ENCODE measurements around the gene PHETA2.
"Not testable (repeated sequence)": the region's sequence is repeated elsewhere in the genome, so short reads cannot be mapped to it uniquely, and the experiment has no call there.

PHETA2 gene

DNA sequence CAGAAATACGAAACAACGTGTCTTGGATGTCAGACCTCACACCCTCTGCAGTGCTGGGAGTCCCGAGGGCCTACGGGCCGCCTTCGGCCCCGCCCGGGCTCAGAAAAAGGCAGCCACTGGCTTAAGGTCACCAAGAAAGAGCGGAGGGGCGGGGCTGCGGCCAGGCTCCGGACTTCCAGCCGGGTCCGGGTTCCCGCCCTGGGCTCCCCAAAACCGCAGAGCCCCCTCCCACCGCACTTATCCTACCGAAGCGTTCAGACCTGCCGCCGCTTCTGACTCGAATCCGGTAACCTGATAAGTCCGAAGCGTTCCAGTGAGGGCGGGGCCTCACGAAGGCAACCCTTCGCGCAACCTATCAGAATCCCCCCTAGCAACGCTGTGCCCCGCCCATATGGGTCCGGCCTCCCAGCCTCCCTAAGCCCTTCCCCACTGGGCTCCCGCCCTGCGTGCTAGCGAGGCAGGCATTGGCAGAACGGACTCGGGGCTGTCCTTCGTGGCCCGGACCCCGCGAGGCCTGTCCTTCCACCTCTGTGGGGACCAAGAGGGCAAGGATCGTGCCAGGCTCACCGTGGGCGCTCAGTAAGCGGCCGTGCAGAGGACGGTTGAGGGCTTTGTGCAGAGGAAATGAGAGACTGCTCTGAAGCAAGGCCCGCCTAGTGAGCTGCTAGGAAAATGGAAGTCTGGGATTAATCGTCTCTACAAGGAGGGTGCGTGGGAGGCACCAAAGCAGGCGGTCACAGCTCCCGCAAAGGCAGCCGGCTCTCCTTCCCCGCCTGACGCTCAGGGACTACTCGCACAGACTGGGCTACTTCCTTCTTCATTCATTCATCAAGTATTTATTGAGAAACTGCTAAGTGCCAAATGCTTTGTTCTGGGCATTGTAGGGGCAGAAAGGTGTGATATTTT, 3.3 kb upstream of the PHETA2 start, which contains the start of gene NAGA:
NAGA (minus strand) TSS at position 296 of the 906 bp plus-strand sequence. CDS start 515 bp downstream, outside the sequence.
- DNase-seq = peak; percentile 98

DNA sequence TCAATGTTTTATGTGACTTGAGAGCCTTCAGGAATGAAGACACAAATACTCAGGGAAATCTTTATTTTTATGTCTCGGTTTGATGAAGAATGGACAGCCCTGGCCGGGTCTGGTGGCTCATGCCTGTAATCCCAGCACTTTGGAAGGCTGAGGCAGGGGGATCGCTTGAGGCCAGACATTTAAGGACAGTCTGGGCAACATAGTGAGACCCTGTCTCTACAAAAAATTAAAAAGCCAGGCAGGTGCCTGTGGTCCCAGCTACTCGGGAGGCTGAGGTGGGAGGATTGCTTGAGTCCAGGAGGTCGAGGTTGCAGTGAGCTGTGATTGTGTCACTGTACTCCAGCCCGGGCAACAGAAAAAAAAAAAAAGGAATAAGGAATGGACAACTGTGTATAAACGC, 2.5 kb upstream of the PHETA2 start:
- DNase-seq = not testable (repeated sequence)

DNA sequence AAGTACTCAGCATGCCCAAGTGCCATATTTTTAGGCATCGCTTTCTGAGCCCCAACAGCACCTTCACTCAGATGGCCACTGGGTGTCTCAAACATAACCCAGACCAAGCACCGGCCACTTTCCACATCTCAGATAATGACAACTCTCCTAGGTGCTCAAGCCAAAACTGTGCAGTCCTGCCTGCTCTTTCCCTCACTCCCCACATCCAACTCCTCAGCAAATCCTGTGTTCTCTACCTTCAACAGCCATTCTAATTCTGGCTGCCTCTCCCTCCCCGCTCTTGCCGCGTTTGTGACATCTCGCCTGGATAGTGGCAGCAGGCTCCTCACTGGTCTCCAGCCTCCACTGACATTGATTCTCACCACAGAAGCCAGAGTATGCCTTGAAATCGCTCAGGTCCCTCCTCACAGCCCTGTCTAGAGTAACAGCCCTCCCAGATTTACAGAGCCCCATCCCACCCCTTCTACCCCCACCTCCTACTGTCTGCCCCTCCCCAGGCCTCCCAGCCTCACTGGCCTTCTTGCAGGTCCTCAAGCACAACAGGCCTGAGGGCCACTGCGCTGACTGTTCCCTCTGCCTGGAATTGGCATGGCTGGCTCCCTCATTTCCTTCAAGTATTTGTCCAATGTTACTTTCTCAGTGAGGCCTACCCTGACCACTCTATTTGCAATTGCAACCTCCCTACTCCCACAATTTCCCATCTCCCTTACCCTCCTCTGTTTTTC, 1.3 kb upstream of the PHETA2 start:
- DNase-seq = no peak

DNA sequence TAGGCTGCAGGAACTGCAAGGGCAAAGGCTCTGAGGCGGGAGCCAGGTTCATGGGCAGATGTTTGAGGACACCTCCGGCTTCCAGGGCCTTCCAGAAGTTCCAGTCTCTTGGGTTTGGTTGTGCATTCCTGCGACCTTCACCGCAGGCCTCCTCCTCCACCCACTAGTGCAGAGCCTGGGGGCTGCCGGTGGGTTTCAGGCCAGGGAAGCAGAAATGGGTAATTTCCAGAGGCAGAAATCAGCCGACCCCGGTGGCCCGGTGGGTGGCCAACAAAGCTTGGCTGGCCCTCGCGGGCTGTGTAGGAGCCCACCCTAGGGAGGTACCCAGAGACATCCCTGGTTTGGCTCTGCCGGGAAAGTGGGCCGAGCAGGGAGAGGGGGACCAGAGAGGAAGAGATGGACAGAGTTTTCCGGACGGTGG, 417 bp upstream of the PHETA2 start:
- DNase-seq = no peak

DNA sequence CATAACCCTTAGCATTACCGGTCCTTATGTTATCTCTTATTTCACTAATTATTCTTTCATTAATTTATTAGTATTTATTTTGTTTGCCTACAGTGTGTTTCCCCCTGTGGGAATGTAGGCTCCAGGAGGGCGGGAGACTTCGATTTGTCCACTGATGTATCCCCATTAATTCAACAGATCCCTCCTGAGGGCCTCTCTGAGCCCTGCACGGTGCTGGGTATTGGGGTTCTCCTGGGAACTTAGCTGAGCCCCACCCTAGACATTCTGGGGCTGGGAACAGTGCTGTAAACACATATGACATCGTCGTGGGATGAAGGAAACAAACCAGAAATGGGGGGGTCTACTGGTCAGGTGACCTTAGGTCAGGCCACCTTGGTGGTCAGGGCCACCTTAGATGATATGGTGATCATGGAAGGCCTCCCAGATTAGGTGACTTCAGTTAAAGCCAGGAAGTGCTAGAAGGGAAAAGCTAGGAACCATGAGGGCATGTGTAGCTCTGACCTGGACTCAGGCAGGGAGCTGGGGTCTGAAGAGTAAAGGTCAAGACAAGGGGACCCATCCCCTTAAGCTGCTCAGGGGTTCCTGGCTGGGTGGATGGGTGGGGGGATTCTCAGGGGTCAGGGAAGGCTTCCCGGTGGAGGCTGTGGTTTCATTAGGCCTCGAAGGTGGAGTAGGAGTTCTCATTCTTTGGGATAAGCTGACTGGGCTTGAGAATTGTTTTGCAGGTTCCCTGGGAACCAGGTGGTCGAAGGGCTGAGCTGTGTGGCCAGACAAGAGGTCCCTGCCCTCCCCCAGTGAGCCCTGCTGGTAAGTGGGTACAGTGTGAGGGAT, 1.0 kb downstream of the PHETA2 start:
- DNase-seq = no peak

DNA sequence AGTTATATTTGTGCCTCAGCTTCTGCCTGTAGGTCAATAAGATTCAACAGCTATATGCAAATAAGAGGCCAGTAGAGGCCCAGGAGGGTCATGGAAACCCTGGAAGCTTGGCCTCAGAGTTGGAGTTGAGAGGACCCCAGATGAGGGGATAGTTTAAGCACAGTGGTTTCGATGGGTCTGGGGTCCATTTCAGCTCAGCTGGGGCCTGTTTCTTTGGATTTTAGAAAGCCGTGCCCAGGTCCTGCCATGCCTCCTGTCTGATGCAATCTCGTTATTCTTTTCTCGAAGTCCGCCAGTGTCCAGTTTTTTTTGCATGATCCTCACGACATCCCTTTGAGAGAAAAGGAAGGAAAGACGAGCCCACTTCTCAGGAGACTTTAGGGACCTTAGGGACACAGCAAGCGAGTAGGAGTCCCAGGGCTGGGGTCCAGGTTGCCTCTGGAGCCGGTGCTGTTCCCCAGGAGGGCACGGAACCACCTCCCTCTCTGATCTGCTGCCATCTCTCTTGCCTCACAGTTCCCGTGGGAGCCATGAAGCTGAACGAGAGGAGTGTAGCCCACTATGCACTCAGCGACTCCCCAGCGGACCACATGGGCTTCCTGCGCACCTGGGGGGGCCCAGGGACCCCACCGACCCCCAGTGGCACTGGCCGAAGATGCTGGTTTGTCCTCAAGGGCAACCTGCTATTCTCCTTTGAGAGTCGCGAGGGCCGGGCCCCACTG, 2.9 kb downstream of the PHETA2 start:
- DNase-seq = no peak

DNA sequence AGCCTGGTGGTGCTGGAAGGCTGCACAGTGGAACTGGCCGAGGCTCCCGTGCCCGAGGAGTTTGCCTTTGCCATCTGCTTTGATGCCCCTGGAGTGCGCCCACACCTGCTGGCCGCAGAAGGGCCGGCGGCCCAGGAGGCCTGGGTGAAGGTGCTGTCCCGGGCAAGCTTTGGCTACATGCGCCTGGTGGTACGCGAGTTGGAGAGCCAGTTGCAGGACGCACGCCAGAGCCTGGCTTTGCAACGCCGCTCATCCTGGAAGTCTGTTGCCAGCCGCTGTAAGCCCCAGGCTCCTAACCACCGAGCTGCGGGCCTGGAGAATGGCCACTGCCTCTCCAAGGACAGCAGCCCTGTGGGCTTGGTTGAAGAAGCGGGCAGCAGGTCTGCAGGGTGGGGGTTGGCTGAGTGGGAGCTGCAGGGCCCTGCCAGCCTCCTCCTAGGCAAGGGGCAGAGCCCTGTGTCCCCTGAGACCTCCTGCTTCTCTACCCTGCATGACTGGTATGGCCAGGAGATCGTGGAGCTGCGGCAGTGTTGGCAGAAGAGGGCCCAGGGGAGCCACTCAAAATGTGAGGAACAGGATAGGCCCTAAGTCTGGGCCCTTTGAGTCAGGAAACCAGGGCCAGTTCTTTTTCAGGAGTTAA, 3.6 kb downstream of the PHETA2 start:
- no peak for DNase-seq

DNA sequence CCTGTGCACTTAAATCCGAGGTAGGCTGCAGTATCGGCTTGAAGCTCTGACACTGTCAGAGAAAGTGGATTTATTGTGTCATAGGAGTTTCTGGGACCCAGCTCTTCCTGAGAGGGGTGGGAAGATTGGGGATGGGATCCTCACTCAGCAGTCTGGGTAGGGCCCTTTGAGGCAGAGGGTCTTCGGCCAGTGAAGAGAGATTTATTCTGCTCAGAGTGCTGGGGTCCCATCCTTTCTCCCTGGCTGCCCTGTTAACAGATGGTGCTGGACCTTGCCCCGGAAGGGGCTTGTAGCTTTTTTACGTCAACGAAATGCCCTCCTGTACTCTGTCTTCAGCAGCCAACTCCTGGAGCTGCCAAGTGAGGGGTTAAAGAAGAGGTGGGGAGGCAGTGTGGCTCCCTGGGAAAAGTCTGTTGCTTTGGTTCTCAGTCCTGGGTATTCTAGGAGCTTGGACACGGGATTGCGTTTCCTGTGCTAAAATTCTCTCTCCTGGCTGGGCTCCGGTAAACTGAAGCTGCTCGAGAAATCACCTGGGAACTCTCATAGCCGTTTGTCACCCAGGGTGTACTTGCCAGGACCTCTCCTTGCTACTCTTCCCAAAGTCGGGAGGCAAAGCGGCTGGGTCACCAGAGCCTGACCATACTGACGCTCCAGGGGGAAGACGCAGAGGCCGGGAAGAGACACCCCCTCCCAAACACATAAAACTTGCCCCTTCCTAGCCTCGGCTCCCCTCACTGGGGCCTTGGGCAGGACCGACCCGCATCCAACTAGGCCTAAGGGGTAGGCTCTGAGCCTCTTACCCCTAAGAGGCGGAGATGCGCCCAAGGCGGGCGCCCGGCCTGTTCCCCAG, 4.6 kb downstream of the PHETA2 start:
- DNase-seq = no peak

DNA sequence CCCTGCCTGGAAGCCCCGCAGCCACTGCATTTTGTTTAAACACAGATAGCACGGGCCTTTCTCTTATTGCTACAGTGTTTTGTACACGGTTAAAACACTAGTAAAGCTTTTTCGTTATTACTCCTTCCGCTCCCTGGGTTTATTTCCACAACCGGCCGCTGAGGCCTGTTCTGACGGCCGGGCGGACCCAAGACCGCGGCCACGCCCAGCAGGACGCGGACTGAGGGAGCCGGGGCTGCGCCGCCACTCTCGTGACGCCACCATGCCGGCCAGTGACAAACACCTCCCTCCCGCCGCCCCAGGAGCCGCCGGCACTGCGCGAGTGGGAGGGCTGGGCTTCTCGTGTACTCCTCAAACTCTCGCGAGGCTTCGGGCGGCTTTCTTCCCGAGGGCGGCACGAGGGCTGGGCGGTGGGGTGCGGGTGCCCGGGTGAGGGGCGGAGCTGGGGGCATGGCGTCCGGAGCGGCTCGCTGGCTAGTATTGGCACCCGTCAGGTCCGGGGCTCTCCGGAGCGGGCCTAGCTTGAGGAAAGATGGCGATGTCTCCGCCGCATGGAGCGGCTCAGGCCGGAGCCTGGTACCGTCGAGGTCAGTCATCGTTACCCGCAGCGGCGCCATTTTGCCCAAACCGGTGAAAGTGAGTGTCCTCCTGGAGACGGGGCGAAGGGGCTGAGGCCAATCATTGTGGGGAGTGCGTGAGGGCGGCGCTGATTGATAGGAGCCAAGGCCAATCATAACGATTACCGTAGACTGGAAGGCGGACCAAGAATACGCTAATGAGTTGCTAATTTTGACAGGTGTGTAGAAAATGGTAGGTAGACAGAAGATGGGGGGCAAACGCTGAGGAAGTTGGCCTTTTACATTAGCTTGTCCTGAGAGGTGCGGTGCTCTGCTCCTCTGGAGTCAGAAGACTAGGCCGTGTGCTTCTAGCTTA, 5.5 kb downstream of the PHETA2 start, which contains the start of gene SMDT1:
SMDT1 (plus strand) TSS at position 382 of the 933 bp plus-strand sequence; CDS start at position 451, 69 bp downstream.
- peak; percentile 98 for DNase-seq

DNA sequence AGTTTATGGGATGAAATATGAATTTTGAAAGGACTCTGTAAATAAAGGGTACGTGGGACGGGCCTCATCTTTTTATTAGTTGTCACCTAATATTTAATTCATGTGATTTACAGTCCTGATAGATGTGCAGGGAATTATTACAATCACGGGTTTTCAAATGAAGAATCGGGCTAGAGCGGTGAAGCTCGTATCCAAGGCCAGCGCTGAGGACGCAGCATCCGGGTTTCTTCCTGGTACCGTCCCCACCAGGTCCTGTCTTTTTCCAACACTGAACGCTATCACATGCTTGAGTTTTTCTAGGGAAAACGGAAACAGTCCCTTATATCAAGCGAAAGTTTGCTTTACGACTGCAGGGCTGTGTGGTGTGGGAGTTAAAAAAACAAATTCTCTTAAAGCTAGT, 6.2 kb downstream of the PHETA2 start:
- peak; percentile 38 for DNase-seq

DNA sequence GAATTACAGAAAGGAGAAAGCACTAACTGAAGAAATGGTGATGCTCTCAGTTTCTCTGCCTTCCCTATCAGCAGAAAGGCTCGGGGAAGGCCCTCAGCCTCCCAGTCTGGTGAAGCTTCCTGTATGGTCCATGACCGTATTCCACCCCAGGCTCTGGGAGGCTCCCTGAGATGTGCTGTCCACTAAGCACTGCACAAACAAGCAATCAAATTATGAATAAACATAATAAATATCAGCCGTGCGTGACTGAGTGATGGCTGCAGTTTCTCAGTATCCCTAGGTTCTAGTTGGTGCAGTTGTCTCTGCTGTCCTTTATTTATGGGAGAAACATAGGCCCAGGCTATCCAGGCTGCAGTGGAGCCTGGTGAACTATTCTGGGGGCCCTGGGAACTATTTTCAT, 9.1 kb downstream of the PHETA2 start:
- no peak for DNase-seq

DNA sequence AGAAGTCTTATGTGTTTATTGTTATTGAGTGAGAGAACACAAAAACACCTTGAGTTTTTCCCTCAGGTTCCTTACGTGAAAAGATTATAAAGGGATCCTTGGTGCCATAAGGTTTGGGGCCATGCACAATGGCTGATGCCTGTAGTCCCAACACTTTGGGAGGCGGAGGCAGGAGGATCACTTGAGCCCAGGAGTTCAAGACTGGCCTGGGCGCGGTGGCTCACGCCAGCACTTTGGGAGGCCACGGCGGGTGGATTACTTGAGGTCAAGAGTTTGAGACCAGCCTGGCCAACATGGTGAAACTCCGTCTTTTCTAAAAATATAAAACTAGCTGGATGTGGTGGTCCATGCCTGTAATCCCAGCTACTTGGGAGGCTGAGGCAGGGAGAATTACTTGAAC, 10.8 kb downstream of the PHETA2 start:
- no peak for DNase-seq

DNA sequence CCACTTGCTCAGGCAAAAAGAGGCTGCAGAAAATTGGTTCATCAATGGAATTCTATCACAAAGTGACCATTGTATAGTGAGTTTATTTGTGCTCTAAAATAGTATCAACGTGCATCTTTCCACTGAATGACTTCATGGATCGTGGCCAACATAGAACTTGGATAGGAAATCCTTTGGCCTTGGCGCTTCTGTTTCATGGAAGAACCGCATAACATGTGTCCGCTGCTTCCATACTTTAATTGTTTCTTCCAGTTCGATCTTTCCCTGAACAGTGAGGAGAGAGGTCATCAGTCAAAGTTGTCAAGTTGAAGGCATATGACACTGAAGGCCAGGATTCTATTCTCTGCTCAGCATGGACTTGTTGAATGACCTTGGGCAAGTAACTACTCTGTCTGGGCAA, 12.0 kb downstream of the PHETA2 start:
- DNase-seq = no peak

DNA sequence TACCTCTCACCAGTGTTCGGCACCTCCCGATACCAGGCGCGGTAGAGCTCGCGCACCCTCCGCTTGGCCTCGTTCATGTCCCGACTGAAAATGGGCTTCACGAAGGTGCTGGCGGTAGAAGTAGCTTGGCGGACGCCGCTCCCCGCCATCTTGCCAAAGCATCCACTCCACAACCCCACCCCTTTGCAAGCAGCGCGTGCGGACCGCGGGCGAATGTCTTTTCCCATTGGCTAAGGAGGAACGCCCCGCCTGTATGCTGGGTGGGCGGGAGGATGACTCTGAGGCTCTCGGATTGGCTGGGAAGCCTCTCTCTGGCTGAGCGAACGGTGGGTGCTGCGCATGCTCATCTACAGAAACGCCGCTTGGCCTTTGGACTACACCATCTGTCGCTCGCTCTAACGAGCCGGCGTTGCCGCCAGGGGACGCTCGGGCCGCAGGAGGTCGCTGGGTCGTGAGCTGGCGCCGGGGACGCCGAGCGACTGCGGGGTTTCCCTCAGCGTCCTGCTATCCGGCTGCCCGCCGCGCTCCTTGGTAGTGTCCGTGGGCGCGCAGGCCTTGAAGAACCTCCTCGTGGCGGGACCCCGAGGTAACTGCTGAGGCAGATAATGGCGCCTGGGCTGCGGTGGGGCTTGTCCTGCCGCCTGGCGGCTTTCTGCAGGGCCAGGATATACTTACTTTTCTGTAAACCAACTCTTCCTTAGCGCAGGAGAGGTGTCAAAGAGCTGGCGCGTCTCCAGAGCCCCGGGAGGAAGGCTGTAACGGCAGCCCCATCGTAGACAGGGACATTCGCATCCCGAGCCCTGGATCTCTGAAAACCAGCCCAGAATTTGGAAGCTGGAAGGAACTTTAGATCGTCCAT, 16.8 kb downstream of the PHETA2 start, which contains the start of gene NDUFA6:
NDUFA6 (minus strand) TSS at position 177 of the 859 bp plus-strand sequence; CDS start at position 149, 28 bp downstream.
- DNase-seq = peak; percentile 99

DNA sequence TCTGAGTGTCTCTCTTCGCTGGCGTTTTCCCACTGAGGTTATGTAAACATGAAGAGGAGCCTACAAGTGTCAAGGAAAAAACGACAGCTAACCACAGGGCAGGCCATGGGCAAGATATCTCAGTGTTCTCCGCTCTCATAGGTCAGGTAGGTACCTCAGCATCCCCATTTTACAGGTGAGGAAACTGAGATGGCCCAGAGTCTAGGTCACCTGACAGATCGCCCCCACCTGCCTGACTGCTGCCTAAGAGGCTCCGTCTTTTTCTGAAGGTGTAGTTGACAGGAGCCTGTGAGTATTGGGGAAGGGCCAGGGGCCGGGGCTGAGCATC, 17.4 kb downstream of the PHETA2 start:
- DNase-seq = no peak

DNA sequence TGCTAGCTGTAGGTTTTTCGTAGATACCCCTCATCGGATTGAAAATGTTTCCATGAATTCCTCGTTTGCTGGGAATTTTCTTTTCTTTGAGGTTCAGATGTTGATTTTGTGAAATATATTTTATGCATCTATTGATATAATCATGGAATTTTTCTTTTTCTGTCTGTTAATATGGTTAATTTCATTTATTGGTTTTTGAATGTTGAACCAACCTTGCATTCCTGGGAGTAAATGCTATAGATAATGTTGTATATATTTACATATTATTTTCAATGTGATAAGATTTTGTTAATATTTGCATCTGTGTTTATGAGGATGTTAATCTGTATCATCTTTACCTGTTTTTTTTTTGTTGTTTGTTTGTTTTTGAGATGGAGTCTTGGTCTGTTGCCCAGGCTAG, 27.2 kb downstream of the PHETA2 start:
- no peak for DNase-seq

DNA sequence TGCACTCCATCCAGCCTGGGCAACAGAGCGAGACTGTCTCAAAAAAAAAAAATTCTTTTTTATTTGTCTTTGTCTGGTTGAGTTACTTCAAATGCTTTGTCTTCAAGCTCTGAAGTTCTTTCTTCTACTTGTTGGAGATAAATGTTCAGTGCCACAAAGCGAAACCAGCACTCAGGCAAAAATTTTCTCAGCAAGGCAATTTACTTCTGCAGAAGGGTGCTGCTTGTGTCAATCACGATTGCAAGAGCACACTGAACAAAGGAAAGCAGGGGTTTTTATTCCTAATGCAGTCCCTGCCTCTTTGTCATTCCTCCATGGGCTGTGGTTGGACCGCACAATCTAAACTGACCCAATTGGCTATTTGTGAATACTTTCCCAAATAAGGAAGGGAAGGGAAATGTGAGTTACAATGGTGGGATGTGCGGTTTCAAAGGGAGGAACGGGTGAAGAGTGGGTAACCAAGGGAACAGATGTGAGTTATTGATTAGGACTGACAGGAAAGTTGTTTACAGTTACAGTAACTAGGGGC, 30.3 kb downstream of the PHETA2 start:
- DNase-seq = not testable (repeated sequence)

DNA sequence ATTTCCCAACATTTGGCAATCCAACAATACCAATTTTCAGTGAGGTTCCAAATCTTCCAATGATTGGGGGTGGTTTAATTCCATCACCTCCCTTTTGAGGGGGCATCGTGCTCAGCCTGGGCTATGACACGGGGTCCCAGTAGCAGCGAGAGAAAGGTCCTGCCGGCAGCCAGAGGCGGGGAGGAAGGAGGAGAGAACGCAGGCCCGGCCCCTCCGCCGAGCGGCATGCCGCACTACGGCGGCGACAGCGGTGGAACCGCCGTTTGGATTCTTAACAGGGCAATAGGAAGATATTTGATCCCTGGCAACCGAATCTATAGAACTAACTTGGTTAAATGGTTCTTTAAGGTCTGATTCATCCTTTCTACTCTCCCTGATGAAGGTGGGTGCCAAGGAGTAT, 34.8 kb downstream of the PHETA2 start:
- no peak for DNase-seq
